ENCODE results near the gene SLC38A8.

Gene SLC38A8

DNA sequence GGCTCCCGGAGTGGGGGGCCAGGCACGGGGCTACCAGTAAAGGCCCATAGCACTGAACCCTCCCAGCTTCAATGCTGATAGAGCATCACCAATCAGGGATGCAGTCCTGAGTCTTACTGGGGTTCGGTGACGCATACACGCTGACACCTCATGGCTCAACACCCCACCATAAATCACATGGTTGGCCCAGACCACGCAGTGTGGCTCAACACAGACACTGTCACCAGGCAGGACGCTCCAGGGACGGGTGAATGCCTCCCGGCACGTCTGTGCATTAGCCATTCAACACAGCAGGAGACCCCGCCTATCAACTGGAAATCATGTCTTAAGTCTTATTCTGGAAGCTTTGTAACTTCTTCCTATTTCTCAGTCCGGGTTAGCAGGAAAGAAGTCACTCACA is 39.6 kb downstream of the SLC38A8 start:
- H3K4me3 ChIP-seq (ENCODE audit: low read depth, low read length), result no peak overlapping the region

DNA sequence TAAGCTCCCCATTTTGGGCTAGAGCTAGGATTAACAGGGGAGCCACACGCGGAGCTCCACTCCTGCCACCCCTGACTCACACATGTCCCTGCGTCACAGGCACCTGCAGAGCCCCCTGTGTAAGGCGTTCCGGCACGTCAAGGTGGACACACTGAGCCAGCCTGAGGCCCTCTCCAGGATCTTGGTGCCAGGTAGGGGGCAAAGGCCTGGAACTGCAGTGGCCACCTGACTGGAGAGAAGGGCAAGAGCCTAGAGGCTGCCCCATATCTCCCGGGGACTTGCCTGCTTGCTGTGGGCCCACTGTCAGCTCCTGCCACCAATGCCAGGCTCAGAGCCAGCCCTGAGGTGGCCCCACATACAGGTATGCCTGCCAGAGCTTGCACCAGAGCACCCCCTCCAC is 40.9 kb downstream of the SLC38A8 start:
- no peak overlapping the region for H3K4me3 ChIP-seq (ENCODE audit: low read depth, low read length)

DNA sequence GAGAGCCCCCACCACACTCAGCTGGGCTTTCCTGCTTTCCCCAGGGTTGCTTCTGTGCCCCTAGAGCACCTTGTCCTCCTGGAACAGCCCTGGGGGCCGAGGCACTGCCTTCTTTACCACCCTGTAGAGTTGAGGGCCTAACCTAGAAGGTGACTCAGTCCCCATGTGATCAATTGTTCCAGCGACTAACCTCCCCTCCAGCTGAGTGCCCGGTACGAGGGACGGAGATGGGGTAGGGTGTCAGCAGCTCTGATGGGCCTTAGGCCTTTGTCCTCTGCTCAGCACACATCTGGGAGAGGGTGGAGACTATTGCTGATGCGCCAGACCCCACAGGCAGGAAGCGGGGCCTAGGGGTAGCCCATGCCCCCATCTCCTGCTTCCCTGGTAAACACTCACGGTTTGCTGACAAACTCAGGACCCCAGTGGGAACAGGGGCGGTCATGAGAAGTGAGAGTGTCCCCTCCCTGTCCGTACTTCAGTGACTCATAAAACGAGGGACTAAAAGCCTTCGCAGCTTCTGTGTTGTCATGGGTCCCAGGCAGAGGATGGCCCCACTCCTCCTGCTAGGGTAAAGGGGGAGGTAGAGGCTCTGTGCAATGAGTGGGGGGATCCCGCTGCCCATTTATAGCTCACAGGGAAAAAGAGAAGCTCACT is 41.5 kb downstream of the SLC38A8 start:
- H3K4me3 ChIP-seq (ENCODE audit: low read depth, low read length), result no peak overlapping the region

DNA sequence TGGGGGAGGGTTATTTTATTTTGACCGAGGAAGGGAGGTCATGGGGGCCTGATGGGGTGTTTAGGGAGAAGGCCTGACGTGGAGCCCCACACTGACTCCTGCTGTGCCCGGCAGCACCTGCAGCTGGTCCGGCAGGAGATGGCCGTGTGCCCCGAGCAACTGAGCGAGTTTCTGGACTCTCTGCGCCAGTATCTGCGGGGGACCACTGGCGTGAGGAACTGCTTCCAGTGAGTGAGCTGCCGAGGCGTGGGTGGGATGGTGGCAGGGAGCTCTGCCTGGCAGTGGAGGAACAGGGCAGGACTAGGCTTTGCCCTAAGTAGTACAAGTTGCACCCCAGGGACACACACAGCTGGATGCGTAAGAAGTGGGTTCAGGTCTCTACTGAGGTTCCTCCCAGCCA is 44.5 kb downstream of the SLC38A8 start:
- no peak overlapping the region for H3K4me3 ChIP-seq (ENCODE audit: low read depth, low read length)

DNA sequence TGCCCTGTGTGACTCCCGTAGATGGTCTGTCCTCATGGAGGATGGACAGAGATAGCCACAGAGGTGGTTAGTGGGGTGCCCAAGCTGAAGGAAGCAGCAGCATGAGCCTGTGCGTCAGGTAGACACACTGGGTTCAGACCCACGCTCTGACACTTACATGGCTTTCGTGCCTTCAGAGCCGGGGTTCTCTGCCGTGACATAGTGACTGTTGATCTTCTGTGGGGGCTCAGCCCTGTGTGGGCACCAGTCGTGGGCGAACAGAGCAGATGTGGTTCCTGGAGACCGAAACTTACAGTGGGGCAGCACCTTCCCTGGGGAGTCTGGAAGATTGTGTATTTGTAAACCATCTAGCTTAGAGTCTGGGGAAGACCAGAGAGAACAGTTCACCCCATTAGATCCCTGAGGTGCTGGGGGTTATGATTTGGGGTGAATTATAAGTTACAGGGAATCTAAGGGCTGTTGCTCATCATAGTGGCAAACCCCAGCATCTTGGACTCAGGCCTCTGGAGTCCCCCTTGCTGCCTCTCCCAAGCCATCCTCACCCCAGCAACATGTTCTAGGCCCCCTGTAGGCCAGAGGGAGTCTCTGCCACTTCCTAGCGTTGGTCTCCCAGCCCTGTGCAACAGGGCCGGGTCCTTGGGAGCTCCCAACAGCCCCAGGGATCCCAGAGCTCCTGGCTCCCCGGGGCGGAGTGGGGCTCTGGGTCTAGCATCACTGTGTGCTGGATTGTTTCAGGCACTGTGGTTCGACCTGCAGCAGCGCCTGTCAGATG is 45.9 kb downstream of the SLC38A8 start:
- no peak overlapping the region for H3K4me3 ChIP-seq (ENCODE audit: low read depth, low read length)

DNA sequence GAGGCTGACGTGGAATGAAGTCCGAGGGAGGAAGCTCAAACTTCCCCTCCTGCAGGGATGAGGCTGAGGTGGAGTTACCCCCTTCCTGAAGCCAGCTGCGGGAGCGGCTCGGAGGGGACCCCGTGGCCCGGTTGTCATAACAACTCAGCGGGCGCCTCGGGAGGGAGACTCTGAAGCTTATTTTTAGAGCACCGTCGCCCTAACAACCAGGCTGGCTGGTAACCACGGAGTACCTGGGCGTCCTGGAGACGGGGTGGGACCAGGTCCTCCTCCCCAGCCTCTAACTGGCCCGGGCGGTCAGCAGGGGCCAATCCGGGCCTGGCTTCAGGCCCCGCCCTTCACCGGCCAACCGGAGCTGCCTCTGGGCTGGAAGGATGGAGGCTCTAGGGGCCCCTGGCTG is 46.8 kb downstream of the SLC38A8 start:
- no peak overlapping the region for H3K4me3 ChIP-seq (ENCODE audit: low read depth, low read length)

DNA sequence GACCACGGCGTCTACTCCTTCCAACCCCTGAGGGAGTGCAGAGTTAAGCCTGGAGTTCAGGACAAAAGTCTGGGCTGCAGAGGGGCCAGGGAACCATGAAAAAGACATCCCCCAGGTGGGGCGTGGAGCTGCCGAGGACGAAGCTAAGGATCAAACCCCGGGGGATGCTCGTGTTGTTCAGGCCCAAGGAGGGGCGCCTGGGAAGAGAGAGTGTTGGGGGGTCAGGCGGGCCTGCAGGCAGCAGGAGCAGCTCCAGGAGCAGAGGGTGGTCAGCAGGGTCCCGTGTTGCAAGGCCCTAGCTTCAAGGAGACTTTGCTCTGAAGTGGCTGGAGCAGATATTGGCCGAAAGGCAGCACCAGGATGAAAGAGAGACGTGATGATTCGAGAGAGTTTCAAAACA is 47.9 kb downstream of the SLC38A8 start:
- no peak overlapping the region for H3K4me3 ChIP-seq (ENCODE audit: low read depth, low read length)

DNA sequence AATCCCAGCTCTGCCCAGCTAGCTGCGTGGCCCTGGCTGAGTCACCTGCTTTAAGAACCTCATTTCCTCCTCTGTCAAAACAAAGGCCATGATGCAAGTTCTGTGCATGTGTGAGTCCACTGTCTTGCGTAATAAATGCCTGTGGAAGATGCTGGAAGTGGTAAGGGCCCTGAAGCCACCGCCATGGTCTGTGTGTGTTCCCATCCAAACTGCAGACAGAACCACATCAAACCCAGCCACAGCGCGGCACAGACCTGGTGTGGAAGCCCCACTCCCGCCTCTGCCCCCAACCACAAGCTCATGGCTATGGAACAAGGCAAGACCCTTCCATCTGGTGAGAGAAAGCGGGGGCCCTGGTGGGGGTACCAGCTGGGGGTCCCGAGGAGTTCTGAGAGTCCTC is 48.5 kb downstream of the SLC38A8 start:
- no peak overlapping the region for H3K4me3 ChIP-seq (ENCODE audit: low read depth, low read length)

DNA sequence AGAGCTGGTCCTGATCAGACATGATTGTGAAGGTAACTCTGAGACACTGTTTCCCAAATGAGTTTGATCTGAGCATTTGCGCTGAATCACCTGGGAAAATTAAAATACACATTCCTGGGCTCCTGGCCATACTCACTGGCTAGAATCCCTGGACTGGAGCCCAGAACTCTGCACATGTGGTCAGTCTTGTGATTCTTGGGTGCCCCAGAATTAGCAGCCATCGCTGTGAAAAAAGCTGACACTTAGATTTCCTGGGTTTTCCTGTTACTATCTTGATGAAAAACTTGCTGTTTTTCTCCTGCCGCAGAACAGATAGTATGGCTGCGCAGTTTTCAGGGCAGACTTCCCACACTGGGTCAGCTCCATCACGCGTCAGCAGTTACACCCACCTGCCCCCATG is 50.0 kb downstream of the SLC38A8 start:
- H3K4me3 ChIP-seq (ENCODE audit: low read depth, low read length), result no peak overlapping the region

DNA sequence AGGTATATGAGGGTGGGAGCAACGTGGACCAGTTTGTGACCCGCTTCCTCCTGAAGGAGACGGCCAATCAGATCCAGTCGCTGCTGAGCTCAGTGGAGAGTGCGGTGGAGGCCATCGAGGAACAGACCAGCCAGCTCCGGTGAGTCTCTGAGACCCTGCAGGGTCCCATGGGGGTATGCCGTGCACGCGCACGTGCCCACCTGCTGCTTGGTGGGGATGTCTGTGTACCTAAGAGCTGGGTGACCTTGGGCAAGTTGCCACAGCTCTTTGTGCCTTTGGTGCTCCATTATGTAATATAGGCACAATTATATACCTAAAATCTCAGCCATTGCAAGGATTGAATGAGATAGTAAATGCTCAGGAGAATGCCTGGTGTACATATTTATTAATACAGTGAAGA is 52.1 kb downstream of the SLC38A8 start:
- no peak overlapping the region for H3K4me3 ChIP-seq (ENCODE audit: low read depth, low read length)

DNA sequence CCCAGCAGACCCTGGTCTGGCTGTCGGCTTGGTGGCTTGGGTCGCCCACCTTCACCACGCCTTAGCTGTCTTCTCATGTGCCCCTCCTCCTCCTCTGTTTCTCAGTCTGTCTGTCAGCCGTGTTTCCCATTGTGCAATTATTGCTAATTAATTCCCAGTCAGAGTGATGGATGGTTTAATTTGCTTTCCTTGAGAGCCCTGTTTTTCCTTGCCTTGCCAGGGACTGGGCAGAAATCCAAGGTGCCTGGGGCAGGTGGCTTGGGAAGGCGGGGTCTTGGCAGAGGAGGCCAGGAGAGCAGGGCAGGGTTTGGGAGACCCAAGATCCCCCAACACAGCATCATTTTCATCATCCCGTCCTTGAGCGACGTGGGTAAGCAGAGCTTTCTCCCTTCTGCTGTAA is 53.3 kb downstream of the SLC38A8 start:
- H3K4me3 ChIP-seq (ENCODE audit: low read depth, low read length), result no peak overlapping the region

DNA sequence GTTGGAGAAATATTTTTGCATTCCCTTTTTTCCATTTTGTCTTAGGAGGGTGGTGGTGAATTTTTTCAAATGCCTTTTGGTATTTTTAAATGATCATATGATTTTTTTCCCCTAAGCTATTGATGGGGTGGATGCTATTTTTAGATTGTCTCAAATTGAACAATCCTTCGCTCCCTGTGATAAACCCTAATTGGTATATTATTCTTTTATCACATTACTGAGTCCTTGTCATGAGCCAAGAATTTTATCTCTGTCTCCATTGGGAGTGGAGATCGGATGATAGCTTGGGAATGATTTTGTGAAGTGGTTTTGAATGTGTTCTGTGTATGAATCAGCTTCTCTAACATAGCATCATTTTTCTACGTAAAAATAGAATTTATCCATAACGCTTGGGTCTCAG is 59.1 kb downstream of the SLC38A8 start:
- H3K4me3 ChIP-seq (ENCODE audit: low read depth, low read length), result no peak overlapping the region

DNA sequence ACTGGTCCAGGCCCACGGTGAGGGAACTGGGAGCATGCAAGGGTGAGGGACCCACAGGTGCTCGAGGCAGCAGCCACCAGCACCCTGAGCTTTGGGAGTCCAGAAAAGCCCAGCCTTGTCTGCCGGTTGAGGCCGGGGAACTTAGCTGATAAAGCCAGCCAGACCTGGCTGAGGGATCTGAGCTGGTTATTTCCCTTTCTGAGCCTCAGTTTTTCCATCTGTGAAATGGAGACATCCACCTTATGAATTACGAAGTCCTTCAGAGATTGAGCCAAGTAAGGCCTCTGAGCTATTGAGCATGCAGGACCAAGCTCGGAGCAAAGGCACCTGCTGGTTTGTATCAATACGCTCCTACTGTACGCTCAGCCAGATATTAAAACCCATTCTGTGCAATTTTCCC is 60.8 kb downstream of the SLC38A8 start:
- no peak overlapping the region for H3K4me3 ChIP-seq (ENCODE audit: low read depth, low read length)

DNA sequence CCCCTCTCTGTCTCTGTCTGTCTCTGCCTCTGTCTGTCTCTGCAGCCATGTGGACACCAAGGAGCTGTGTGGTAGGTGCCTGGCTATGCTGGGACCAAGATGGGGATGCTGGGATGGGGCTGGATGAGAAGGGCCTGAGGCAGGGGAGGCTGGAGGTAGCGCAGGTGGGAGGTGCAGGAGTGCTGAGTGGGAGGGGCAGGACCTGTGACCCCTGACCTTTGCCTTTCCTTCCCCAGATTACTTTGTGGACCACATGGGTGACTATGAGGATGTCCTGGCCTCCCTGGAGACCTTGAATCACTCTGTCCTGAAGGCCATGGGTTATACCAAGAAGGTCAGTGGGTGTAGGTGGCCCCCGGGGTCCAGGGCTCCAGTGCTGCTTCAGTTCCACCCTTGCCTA is 61.8 kb downstream of the SLC38A8 start:
- no peak overlapping the region for H3K4me3 ChIP-seq (ENCODE audit: low read depth, low read length)

DNA sequence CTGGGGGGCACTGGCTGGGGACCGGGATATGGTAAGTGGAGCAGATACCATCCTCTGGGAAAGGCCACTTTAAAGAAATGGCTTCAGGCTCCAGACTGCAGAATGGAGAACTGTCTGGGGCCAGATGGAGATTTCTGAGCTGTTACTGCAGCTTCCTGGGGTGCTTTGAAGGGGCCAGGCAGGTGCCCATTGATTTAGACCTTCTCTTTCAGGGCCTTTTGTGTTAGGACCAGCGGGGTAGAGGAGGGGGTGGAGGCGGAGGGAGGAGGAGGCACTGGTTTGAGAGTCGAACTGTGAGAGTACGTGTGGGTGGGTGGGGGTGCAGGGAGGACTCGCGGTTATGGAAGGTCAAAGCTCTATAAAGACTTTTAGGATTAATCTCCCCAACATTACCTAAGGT is 63.2 kb downstream of the SLC38A8 start:
- no peak overlapping the region for H3K4me3 ChIP-seq (ENCODE audit: low read depth, low read length)

DNA sequence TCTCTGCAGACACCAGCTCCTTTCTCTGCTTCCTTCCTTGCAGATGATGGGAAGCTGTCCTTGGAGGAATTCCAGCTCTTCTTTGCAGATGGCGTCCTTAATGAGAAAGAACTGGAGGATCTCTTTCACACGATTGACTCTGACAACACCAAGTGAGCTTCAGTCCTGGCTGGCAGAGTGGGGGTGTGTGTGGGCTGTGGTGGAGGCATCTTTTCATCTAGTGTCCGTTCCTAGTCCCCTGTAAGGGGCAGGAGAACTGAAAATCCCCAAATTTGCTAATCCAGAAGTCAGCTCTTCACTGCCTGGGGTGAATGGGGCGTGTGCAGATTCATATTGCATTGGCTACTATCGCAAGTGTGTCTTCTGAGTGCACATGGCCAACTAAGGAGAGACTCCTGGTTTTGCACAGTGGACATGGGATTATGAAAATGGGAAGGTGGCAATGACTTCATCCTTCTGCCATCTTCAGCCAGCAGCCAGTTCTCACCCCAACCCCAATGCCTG is 64.1 kb downstream of the SLC38A8 start:
- H3K4me3 ChIP-seq (ENCODE audit: low read depth, low read length), result no peak overlapping the region

DNA sequence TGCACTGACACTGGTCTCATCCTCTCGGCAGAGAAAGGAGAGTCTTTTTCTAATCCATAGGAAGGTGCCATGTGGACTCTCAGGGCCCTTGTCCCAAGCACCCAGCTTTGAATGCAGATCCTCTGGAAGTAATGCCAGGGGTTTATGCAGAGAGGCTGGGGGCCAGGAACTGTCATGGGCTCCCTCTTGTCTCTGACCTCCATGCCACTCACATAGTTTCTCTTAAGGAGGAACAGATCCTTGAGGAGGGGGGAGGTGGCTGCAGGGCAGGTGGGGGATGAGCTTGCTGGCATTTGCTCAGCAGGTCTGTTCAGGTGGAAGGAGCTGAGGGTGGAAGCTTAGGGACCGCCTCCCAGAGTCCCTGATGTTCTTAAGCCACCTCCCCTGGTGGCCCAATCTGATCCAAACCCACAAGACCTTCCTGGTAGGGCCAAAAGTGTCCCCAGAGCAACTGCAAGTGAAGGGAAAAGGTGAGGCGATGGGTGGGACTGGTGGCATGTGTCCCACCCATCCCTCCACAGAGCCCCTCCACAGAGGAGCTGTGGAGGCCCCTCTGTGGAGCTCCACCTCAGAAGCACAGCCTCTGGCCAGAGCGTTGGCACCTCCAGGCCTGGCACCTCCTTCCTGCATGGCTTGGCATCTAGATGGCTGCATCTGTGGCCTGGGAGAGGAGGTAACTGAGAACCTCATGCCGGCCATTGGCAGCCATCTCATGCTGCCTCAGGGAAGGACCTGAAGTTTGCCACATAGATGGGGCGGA is 65.4 kb downstream of the SLC38A8 start:
- H3K4me3 ChIP-seq (ENCODE audit: low read depth, low read length), result no peak overlapping the region

DNA sequence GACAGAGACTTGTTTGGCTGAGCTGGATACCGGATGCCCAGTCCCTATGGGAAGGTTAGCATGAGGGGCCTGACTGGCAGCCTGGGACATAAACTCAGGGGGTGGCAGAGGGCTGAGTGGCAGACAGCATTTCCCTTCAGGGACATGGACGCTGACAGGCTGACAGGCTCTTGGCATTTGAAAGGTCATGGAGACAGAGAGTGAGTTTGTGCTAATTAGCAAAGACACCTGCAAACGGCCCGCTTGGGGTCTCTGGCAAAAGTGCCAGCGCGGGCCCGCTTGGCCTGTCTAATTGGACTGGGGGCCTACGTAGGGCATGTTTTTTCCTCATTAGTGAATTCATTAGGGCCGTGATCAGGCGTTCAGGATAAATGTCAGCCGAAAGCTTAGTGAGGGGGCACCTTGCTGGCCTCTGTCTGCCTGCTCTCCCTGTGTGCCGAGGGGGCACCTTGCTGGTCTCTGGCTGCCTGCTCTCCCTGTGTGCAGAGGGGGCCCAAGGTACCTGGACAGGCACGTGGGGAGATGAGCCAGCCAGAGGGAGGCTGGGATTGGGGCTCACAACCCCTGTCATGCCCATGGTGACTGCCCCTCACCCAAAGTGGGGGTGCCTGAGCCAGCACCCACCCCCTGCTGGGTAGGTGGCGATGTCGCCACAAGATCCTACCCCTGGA is 66.9 kb downstream of the SLC38A8 start:
- no peak overlapping the region for H3K4me3 ChIP-seq (ENCODE audit: low read depth, low read length)

DNA sequence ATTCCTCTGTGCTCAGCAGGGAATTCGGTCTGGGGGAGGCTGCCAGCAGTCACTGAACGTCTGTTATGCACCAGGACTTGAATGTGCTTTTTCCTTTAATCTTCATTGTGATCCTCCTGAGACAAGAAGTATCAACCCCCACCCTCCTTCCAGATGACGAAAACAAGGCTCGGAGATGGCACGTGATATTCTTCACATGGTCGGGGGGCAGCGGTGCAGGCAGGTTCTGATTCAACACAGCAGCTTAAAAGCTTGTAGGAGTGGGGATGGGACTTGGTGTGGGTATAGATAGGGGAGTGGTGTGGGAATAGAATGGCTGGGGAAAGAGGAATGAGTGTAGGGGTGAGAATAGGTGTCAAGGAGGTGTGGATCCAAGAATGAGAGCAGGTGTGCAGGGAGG is 68.1 kb downstream of the SLC38A8 start:
- H3K4me3 ChIP-seq (ENCODE audit: low read depth, low read length), result no peak overlapping the region

DNA sequence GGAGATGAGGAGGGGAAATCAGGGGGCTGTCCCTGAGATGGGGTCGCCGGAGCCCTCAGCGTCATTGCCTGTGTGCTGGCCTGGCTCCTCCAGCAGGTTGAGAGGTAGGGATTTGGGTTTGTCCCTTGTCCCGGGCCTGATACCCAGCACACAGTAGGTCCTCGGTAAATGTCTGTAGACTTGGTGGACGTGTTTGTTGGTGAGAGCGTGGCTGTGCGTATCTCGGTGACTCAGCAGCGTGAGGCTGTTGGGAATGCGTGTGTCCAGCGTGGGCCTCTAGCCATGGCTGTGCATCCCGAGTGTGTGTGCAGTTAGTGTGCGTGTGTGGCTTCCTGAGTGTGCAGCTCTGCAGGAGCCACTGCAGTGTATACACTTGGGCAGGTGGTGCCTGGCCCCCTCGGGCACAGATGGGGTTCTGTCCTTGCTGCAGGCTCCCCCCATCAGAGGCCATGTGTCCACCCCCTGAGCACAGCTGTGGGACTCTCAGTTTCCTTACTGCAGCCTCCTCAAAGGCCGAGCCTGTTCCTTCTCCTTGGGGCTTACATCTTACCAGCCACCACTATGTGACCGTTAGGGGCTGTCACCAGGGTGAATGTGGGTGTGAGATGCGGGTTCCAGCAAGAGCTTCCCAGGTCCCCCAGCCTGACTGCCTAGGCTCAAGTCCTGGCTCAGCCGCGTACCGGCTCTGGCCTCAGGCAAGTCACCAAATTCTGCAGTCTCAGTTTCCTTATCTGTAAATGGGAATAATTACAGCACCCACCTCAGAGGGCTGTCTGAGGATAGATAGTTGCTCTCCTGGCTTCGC is 68.8 kb downstream of the SLC38A8 start:
- H3K4me3 ChIP-seq (ENCODE audit: low read depth, low read length), result no peak overlapping the region

DNA sequence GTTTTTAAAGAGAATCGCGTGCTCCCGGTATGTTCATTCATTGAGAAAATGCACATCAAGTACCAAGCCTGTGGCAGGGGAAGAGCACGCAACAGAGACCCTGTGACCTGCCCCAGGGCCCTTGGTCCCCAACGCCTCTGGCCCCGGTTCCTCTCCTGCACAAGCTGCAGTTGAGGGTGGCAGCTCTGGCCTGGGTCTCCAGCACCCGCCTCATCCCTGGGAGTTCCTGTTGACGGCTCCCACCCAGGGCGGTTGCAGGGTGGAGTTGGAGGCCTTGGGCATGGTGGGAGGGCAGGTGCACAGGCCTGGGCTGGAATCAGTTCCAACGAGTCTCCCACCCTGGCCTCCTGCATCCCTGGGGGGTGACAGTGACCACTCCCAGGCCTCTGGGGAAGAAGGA is 69.5 kb downstream of the SLC38A8 start:
- H3K4me3 ChIP-seq (ENCODE audit: low read depth, low read length), result no peak overlapping the region

Measured in iPS-11a (cell line).